GM21717 (cell line): ENCODE results near the gene MLLT3.

ENCODE experiments used
- ATAC-seq: cut with Tn5 transposase; IDR thresholded peaks from one replicate; pipeline ENCODE4 v1.9.1; 2021; ENCODE audit warnings: mild to moderate bottlenecking, moderate library complexity; ENCODE audit not compliant: unreplicated experiment

The MLLT3 gene

GRCh38 chr9:20353931-20354652 lies 268.2 kb downstream of the MLLT3 start:
- ATAC-seq = no peak

GRCh38 chr9:20353524-20353923 lies 268.8 kb downstream of the MLLT3 start:
- peak; percentile 46 for ATAC-seq

DNA sequence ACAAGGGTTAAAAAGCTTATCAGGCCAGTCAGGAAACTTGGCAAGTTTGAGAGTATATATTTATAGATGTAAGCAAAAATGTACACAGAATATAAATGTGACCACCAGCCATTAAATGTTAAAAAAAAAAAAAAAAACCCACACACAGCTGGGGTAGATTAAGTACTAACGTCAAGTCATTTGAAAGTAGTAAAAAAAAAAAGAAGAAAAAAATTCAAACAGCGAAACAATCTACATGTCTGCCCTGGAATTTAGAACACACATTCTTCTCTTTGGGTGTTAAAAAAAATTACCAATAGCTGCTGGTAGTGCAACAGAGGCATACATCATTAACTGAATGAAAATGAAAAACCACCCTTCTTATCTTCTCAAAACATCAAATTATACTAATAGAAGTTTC lies 269.7 kb downstream of the MLLT3 start:
- no peak for ATAC-seq

DNA sequence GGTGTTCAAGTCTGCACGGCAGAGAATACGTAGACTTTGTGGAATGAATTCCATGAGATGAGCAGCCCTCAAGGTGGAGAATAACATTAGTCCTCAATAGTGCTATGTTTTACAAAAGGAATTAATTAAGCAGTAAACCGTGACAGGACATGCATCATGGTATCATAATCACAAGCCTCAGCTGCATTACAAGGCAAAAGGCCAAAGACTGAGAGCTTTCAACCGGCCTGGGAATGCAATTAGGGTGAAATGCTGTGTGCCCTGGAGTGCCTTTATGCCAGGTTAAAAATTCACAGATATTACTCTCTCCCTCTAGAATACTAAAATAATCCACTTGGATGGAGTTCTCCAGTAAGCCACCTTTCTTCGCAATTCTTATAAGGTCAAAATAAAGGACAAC lies 270.6 kb downstream of the MLLT3 start:
- no peak for ATAC-seq

DNA sequence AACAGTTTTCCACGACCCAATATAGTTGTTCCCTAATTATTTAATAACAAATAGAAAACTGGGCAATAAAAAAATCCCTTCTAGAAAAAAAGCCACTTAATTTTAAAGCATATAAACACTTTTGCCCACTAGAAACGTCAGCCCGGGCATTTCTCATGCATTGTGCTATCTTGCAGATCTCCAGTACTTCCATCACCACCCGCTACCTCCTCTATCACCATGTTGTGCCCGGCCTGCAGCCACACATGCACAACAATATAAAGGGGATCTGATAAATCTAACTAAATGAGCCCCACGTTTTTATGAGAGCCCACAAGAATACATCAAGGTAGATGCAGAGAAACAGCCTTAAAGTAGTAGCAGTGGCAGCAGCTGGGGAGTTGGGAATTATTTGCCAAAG lies 272.7 kb downstream of the MLLT3 start:
- no peak for ATAC-seq

GRCh38 chr9:20343325-20343724 lies 279.0 kb downstream of the MLLT3 start:
- ATAC-seq = no peak

DNA sequence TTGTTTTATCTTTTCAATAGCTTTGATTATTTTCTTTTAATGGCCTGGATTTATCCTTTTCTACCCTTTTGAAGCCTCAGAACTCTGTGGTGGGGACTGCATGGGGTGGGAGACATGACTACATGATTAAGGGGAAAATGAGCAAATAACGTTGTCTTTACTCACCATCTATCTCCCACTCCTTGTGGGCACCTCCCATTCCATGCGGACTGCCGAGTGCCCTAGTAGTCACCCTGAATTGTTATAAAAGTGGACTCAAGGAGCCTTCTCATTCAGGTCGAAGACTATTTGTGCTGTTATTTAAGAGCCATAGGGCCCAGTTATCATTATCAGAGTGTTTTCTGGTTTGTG lies 281.8 kb downstream of the MLLT3 start:
- ATAC-seq = no peak

DNA sequence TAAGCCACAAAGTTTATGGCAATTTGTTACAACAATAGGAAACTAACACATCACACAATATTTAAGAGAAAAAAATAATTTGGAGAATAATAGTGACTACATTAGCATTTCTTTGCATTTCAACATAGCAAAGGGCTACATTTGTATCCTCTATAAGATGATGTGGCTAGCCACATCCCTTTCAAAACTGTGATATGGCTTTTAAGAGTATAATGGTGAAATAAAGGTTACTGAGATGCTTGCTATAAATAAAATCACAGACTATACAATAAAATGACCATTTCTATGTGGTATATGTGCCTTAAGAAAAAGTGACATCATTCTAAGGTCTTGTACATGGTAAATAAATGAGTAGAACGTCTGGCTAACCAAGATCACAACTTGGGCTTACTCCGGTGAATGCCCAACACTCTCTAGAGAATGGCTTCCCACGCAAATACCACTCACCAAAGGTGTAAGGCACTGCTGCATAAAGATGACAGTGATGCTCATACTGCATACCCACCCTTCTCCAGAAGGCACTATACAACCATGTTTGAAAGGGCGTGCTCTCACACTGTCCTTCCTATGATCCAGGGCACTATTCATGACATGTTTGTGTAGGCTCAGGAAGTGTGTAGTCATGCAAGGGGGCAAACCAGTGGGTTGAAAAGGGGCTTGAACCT lies 286.5 kb downstream of the MLLT3 start:
- ATAC-seq = no peak

DNA sequence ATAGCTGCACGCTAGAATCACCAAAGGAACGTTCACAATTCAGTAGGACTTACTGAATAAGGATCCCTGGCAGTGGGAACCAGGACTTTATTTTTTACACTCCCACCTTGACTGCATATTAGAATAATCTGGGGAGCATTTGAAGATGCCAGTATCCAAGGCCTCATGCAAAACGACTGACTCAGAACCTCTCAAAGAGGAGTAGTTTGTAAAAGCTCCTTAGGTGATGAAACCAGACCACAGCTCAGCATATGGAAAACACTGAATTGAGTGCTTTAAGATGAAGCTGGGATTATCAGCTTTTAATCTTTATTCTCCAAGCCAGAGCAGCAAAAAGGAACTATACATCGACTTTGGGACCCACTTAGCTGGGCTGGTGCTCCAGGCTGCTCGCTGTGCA lies 288.3 kb downstream of the MLLT3 start:
- no peak for ATAC-seq

DNA sequence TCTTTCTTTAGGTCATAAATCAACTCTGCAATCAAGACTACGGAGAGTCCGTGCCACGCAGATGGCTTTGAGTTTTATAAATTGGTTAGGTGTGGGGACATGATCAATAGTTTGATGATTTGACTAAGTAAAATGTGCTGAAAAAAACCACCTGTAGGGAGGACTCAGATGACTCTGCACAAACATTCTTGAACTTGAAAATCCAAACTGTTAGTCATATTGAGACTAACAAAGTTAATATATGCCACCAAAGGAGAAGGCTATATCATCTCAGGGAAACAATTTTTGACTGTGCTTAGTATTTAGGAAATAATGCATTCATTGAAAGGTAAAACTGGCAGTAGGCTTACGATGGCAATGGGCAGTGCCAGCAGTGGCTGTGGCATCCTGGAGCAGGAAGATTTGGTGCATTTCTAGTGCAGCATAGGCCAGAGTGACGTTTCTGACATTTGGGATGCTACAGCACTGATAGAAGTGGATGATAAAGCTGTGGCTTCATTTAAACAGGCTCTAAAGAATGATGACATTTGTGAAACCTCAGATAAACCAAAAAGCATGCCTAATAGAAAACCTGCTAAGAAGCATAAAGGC lies 291.1 kb downstream of the MLLT3 start:
- ATAC-seq = peak; percentile 78

- no peak for ATAC-seq
Observed at GRCh38 chr9:20330688-20331087, 291.6 kb downstream of the MLLT3 start.

- ATAC-seq = no peak
Observed at GRCh38 chr9:20326516-20326915, 295.8 kb downstream of the MLLT3 start.

GRCh38 chr9:20325008-20325407 lies 297.3 kb downstream of the MLLT3 start:
- ATAC-seq = no peak

DNA sequence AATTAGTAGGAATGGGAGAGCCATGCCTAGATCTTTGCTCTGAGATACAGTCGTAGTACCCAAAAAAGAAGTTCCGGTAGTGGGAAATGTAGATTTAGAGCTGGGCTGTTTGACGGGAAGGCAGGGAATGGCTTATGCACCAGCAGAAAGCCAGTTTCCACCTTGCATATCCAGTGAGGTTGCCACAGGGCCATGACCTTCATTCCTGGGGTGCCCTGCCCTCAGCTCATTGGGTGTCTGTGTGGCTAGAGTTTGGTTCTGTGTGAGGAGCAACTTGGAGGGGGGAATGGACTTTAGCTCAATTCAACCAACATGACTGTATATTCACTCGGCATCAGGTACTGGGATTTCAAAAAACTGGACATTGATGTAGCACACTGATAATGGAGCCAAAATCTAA lies 300.1 kb downstream of the MLLT3 start:
- ATAC-seq = no peak

DNA sequence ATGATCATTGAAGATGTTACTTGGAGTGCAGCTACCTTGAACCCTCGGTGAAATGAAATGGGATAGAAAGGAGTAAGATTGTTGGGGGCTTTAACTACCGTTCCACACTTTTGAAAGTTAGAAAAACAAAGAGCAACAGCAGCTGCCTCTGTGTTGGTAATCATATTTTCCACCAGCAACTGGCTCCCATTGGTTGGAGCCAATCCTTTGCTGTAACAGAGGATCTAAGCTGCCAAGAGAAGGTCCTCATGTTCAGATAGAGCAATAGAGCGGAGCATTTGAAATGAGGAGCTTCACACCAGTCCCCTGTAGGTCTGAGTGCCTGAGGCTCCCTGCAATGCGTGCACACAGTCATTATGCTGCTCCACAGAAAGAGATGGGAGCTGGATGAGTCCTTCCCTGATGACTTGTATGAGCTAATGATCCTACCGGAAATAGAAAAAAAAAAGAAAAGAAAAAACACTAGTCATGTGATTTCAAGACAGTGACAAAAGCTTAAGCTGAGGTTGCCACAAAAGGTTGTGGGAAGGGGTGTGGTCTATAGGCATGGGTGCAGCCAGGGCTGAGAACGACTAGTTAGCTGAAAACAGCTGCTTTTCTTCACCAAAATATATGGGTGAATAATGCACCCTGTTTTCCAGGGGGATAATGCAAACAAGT lies 300.7 kb downstream of the MLLT3 start:
- ATAC-seq = no peak

DNA sequence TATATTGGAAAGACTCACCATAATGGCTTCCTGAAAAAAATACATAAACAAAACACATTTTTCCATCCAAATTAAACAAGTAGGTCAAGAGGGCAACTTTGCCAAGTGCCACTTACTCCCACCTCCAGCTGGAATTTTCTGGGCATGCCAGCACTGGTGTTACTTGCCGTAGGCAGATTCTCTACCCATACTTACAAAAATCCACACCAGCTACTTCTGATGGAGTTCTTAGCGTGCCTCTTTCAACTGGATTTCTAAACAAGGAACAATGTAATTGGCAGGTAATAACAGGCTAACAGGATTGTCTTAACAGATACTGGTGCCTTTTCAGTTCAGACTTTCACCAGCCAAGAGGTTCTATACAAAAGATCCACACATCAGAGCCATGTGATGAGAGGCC lies 301.4 kb downstream of the MLLT3 start:
- ATAC-seq = no peak

DNA sequence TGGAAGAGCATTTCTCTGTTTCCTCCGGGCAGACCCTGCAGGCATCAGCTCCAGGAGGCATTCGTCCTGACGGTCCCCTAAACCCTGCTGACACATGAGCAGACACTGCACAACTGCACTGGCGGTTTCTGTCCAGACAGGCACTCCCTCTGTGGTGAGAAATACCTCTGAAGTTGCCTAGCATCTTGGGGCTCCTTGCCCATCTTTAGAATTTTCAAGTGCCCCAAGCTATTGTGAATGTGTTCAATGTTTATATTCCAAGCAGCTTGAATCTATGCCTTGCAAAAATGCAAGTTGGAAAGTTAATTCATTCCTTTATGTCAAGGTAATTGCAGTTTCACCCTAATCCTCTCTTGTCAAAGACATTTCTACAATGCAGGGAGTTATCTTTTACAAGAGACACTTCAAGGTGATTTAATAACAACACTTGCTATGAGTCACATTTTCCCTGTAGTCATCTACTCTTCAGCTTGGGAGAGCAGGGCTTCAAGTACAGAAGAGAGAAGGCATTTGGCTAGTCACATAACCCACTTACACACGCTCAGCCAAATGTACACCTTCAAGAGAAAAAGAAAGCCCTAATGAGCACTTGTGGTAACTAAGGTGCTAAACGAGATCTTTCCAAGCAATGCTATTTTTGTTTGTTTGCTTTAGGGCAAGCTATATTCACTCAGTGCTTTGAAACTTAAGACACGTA lies 302.5 kb downstream of the MLLT3 start:
- ATAC-seq = no peak

- no peak for ATAC-seq
Observed at GRCh38 chr9:20319241-20319640, 303.1 kb downstream of the MLLT3 start.

GRCh38 chr9:20317701-20318100 lies 304.6 kb downstream of the MLLT3 start:
- no peak for ATAC-seq

- ATAC-seq = no peak
Observed at GRCh38 chr9:20316372-20316771, 305.9 kb downstream of the MLLT3 start.

DNA sequence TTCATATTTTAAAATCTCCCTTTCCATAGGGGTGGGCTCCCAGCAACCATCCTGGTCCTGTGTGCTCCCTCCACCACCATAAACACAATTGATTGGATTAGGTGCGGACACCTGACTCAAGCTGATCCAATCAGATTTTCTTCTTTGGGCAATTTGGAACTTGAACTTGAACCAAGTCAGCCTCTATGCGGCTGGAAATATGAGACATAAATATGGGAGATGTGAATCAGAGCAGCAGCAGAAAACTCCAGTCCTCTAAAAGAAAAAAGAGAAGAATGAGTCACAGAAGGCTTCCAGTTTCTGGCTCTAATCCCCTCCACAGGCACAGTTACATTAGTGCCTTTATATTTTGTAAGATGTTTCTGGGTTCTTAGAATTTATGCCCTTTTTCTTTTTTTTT lies 306.6 kb downstream of the MLLT3 start:
- no peak for ATAC-seq
